ENCODE results near the gene CAVIN4.

GRCh38 chr9:100549048-100549447 lies 28.8 kb upstream of the CAVIN4 start:
- TF ChIP-seq CTCF (IDR thresholded peaks at IDR 0.05) (no peak), POLR2A (IDR thresholded peaks at IDR 0.05) (no peak)
